Activated CD4-positive, alpha-beta T cell treated with anti-CD3 and anti-CD28 coated beads, Interleukin-2, amount 10 ng/mL, durations not matched to agents 7 days and 5 days (primary cell): ENCODE results near the gene FBXO31. TPM values are rescaled to one million over a fixed set of nuclear protein-coding genes. Genes with fewer than 3 reads are reported as not detected.
A peak's percentile ranks its signal among the peaks of the same experiment; 100 is the strongest.

Experiments
- CTCF ChIA-PET: fragments of 350-600 bp; sonication (Branson Sonifier 250); formaldehyde crosslinking; loops from one replicate; lab custom pipeline; 2021; ENCODE audit warnings: antibody characterized with exemption; lab: Charles Lee
- POLR2A ChIA-PET: fragments of 350-600 bp; sonication (Branson Sonifier 250); formaldehyde crosslinking; loops from one replicate; lab custom pipeline; 2021; ENCODE audit warnings: antibody characterized with exemption; lab: Charles Lee
- DNase-seq: peaks from one replicate; pipeline ENCODE4 v3.0.0-alpha.2; 2020
- H3K27ac Mint-ChIP-seq: one replicate; pipeline ENCODE4 v1.8.0; 2021; ENCODE audit warnings: mild to moderate bottlenecking, moderate library complexity, mixed read lengths
- H3K27me3 Mint-ChIP-seq: one replicate; pipeline ENCODE4 v1.8.0; 2021; ENCODE audit warnings: mixed read lengths
- H3K36me3 Mint-ChIP-seq: one replicate; pipeline ENCODE4 v1.8.0; 2021; ENCODE audit warnings: low read depth, mixed read lengths
- H3K4me1 Mint-ChIP-seq: one replicate; pipeline ENCODE4 v1.8.0; 2021; ENCODE audit warnings: mixed read lengths
- H3K4me3 Mint-ChIP-seq: one replicate; pipeline ENCODE4 v1.8.0; 2021; ENCODE audit warnings: mild to moderate bottlenecking, moderate library complexity, mixed read lengths
- H3K9me3 Mint-ChIP-seq: one replicate; pipeline ENCODE4 v1.8.0; 2021; ENCODE audit warnings: mixed read lengths
- total RNA-seq, 2 experiments: library from RNA; stranded (reverse); gene quantifications; one replicate each; pipeline ENCODE4 v1.2.3, GENCODE V29; 2021

The FBXO31 gene
- total RNA-seq, 2 experiments from 2014 or later, result 27.4 to 30.6 TPM

GRCh38 chr16:87374313-87374712 is 9.3 kb downstream of the FBXO31 start:
- H3K9me3 Mint-ChIP-seq, result no peaks in the 10 kb centered on the region
- POLR2A ChIA-PET, result no interaction called here

DNA sequence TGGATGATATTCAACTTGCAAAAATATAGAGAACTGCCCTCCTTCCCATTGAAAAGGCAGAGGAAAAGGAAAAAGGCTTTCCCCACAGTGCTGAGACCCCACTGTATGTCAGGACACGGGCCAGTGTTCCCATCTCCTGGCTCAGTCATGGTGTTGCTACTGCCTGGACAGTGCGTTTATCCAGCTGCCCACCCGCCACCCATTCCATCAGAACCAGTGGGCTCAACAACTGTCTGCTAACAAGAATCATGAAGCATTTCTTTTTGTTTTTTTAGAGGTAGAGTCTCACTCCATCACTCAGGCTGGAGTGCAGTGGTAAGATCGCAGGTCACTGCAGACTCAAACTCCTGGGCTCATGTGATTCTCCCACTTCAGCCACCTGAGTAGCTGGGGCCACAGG is 11.3 kb downstream of the FBXO31 start:
- Mint-ChIP-seq H3K9me3 (no peaks in the 10 kb centered on the region), H3K4me1 (peaks cover 39% of the 10 kb centered on the region), H3K27ac (no peak overlapping the region), H3K4me3 (no peak overlapping the region), H3K36me3 (peaks cover 4% of the 10 kb centered on the region), H3K27me3 (no peaks in the 10 kb centered on the region)
- no peak for DNase-seq
- ChIA-PET CTCF (no interaction called here), POLR2A (no interaction called here)

More at GRCh38 chr16:87374313-87374712, 9.3 kb downstream of the FBXO31 start:
- CTCF ChIA-PET, result interaction anchor here (0.6 to 1.6 kb wide), 2 partner anchors 14 to 34 kb away, joined by 3 to 4 read pairs; no protein-coding TSS in a partner anchor
- no peak overlapping the region for H3K4me3 Mint-ChIP-seq
- peaks cover 11% of the 10 kb centered on the region for H3K36me3 Mint-ChIP-seq
- peaks cover 30% of the 10 kb centered on the region for H3K4me1 Mint-ChIP-seq
- H3K27ac Mint-ChIP-seq, result no peak overlapping the region
- DNase-seq, result no peak
- H3K27me3 Mint-ChIP-seq, result no peaks in the 10 kb centered on the region

- Mint-ChIP-seq H3K9me3 (no peaks in the 10 kb centered on the region), H3K4me1 (peaks cover 36% of the 10 kb centered on the region), H3K27me3 (no peaks in the 10 kb centered on the region), H3K36me3 (peaks cover 4% of the 10 kb centered on the region), H3K27ac (peak overlapping the region; percentile 71), H3K4me3 (no peak overlapping the region)
- ChIA-PET POLR2A (no interaction called here), CTCF (no interaction called here)
- DNase-seq, result no peak
Measured at GRCh38 chr16:87371261-87371866, 12.2 kb downstream of the FBXO31 start.

DNA sequence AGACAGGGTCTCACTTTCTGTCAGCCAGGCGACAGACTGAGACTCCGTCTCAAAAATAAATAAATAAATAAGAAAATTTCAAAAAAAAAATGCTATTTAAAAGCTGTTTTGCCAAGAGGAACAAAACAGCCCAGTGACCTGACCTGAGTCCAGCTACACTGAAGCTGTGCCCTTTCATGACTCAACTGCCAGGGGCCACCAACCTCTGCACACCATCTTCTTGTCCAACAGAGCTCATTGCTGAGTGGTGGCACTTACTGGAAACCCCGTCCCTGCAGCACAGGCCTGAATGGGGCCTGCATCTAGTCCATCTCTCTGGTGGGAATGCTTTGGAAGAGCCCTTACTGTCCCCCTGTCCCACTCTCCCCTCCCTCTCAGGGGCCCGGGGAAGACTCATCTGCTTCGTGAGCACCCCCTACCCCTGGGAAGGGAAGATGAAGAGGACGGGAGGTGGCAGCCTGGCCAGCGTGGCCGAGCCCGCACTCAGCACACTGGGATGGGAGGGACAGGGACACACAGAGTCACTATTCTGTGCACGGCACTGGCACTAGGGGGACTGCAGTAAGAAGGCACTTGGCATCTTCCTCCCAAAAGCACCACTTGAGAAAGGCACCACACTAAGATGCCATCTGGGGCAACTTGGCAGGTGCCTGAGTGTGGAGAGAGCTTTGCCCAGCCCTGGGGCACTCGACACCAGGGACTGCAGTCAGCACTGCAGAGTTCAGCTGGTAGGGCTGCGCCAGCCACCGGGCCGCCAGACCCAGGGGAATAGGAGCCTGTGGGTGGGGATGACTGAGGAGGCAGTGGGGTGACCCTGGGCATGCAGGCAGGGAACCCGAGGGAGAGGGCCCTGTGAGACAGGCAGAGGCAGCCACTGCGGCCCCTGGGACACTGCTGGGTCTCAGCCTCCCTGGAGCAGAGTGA is 13.5 kb downstream of the FBXO31 start:
- ChIA-PET POLR2A (interaction anchor here (0.6 kb wide), 1 partner anchor 14 kb away, joined by 3 read pairs; no protein-coding TSS in a partner anchor), CTCF (no interaction called here)
- Mint-ChIP-seq H3K27ac (no peak overlapping the region), H3K4me3 (no peak overlapping the region), H3K27me3 (no peaks in the 10 kb centered on the region), H3K4me1 (peaks cover 36% of the 10 kb centered on the region), H3K36me3 (peaks cover 5% of the 10 kb centered on the region), H3K9me3 (no peaks in the 10 kb centered on the region)
- no peak for DNase-seq

GRCh38 chr16:87369117-87369765 is 14.3 kb downstream of the FBXO31 start:
- Mint-ChIP-seq H3K4me3 (no peak overlapping the region), H3K27ac (no peak overlapping the region), H3K36me3 (peaks cover 5% of the 10 kb centered on the region), H3K9me3 (no peaks in the 10 kb centered on the region), H3K27me3 (no peaks in the 10 kb centered on the region), H3K4me1 (peaks cover 43% of the 10 kb centered on the region)
- CTCF ChIA-PET, result no interaction called here
- DNase-seq, result no peak
- POLR2A ChIA-PET, result no interaction called here

- CTCF ChIA-PET, result no interaction called here
- H3K27me3 Mint-ChIP-seq, result no peaks in the 10 kb centered on the region
- H3K36me3 Mint-ChIP-seq, result peaks cover 5% of the 10 kb centered on the region
- no peak overlapping the region for H3K27ac Mint-ChIP-seq
- POLR2A ChIA-PET, result no interaction called here
- peaks cover 46% of the 10 kb centered on the region for H3K4me1 Mint-ChIP-seq
- no peak overlapping the region for H3K4me3 Mint-ChIP-seq
- DNase-seq, result no peak
- H3K9me3 Mint-ChIP-seq, result no peaks in the 10 kb centered on the region
Measured at GRCh38 chr16:87368029-87368770, 15.4 kb downstream of the FBXO31 start.

DNA sequence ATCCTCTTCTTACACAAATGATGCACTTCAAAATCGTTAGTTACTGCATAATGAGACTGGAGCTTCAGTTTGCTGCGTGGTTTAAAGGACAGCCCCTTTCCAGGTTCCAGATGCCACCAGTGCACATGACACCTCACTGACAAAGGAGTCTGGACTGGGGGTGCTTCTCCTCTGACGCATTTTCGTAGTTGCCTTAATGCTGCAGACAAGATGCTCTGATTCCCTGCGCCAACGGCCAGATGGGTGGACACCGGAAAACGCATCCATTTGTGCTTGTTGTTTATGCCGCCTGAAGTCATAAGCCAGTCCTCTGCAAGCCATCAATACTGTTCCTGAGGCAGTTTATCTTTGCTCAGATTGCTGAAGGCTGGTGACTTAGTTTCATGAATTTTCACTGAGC is 16.0 kb downstream of the FBXO31 start:
- Mint-ChIP-seq H3K36me3 (peaks cover 5% of the 10 kb centered on the region), H3K27ac (peak overlapping the region; percentile 27), H3K4me1 (peaks cover 46% of the 10 kb centered on the region), H3K4me3 (no peak overlapping the region), H3K9me3 (no peaks in the 10 kb centered on the region), H3K27me3 (no peaks in the 10 kb centered on the region)
- ChIA-PET CTCF (no interaction called here), POLR2A (no interaction called here)
- no peak for DNase-seq

- H3K36me3 Mint-ChIP-seq, result peaks cover 5% of the 10 kb centered on the region
- DNase-seq, result no peak
- H3K27me3 Mint-ChIP-seq, result no peaks in the 10 kb centered on the region
- ChIA-PET CTCF (interaction anchor here (1.9 kb wide), 1 partner anchor 17 kb away, joined by 5 read pairs; the partner anchor contains the start of gene FBXO31), POLR2A (no interaction called here)
- peak overlapping the region; percentile 31 for H3K27ac Mint-ChIP-seq
- no peak overlapping the region for H3K4me3 Mint-ChIP-seq
- no peaks in the 10 kb centered on the region for H3K9me3 Mint-ChIP-seq
- H3K4me1 Mint-ChIP-seq, result peaks cover 43% of the 10 kb centered on the region
Measured at GRCh38 chr16:87366930-87367329, 16.6 kb downstream of the FBXO31 start.

GRCh38 chr16:87366288-87366687 is 17.3 kb downstream of the FBXO31 start:
- DNase-seq, result no peak
- ChIA-PET CTCF (interaction anchor here (1.9 kb wide), 1 partner anchor 17 kb away, joined by 5 read pairs; the partner anchor contains the start of gene FBXO31), POLR2A (no interaction called here)
- Mint-ChIP-seq H3K4me1 (peaks cover 38% of the 10 kb centered on the region), H3K9me3 (no peaks in the 10 kb centered on the region), H3K4me3 (no peak overlapping the region), H3K27me3 (no peaks in the 10 kb centered on the region), H3K36me3 (peaks cover 5% of the 10 kb centered on the region), H3K27ac (no peak overlapping the region)

- Mint-ChIP-seq H3K4me3 (no peak overlapping the region), H3K36me3 (peaks cover 5% of the 10 kb centered on the region), H3K27ac (peak overlapping the region; percentile 76), H3K27me3 (no peaks in the 10 kb centered on the region), H3K9me3 (no peaks in the 10 kb centered on the region), H3K4me1 (peaks cover 37% of the 10 kb centered on the region)
- POLR2A ChIA-PET, result no interaction called here
- CTCF ChIA-PET, result interaction anchor here (0.7 to 1.9 kb wide), 2 partner anchors 18 to 32 kb away, joined by 3 to 5 read pairs; partner anchors contain the start of gene FBXO31
- DNase-seq, result no peak
Measured at GRCh38 chr16:87365021-87365713, 18.4 kb downstream of the FBXO31 start.

- no peak for DNase-seq
- Mint-ChIP-seq H3K27me3 (no peaks in the 10 kb centered on the region), H3K4me3 (peak overlapping the region; percentile 45), H3K4me1 (peaks cover 32% of the 10 kb centered on the region), H3K27ac (peak overlapping the region; percentile 79), H3K36me3 (peaks cover 12% of the 10 kb centered on the region), H3K9me3 (no peaks in the 10 kb centered on the region)
- POLR2A ChIA-PET, result interaction anchor here (0.7 kb wide), 1 partner anchor 89 kb away, joined by 3 read pairs; no protein-coding TSS in a partner anchor
- CTCF ChIA-PET, result interaction anchor here (0.6 to 0.7 kb wide), 2 partner anchors 47 to 381 kb away, joined by 3 to 5 read pairs; partner anchors contain the start of gene C16orf95
Measured at GRCh38 chr16:87363771-87364455, 19.7 kb downstream of the FBXO31 start.
